Left hindlimb (tissue), 1 donor: ENCODE measurements around the gene RNF213.

Experiments
- DNase-seq: peaks from one replicate; pipeline ENCODE4 v3.0.0-alpha.2; 2018

RNF213 gene

GRCh38 chr17:80374732-80375585 lies 114.3 kb downstream of the RNF213 start:
- DNase-seq = no peak

DNA sequence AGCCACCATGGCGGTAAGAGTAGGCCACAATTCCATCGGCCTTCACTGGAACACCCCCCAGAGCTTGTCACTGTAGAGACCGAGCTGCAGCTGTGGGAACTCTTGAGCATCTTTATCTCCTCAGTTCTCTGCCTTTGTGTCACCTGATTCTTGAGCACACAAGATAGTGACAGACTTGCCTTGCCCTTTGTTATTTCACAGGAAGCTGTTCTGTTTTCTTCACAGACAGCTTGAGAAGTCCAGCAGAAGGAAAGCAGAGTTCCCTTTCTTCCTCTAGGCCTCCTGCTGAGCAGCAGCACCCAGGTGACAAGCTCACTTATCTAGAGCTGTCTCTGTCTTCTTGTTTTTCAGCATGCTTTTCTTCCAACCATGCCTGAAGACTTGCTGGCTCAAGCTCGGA lies 115.9 kb downstream of the RNF213 start:
- no peak for DNase-seq

- no peak for DNase-seq
These were observed 117.1 kb downstream of the RNF213 start for GRCh38 chr17:80377798-80378197.

GRCh38 chr17:80379348-80379747 lies 118.7 kb downstream of the RNF213 start:
- DNase-seq = no peak

- DNase-seq = no peak
These were observed 119.4 kb downstream of the RNF213 start for GRCh38 chr17:80380068-80380467.

- DNase-seq = no peak
These were observed 119.9 kb downstream of the RNF213 start for GRCh38 chr17:80380555-80381002.

- DNase-seq = no peak
These were observed 120.8 kb downstream of the RNF213 start for GRCh38 chr17:80381416-80381923.

DNA sequence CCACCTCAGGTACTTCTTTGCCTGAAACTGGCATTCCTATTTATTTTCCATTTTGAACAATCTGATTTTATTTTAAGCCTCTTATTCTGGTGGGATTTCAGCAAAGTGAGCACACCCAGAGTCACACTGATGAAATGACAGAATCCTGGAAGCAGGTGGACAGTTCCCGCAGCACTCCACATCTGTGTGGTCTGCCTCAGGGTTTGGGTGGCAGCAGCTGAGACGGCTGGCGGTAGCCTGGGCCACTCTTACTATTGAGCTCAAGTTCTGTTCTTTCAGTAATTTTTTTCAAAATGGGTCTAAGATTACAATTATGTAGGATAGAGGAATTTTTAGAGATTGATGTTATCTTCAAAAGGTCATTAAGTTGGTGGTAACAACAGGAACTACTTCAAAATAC lies 121.8 kb downstream of the RNF213 start:
- no peak for DNase-seq

- no peak for DNase-seq
These were observed 122.3 kb downstream of the RNF213 start for GRCh38 chr17:80382956-80383355.

DNA sequence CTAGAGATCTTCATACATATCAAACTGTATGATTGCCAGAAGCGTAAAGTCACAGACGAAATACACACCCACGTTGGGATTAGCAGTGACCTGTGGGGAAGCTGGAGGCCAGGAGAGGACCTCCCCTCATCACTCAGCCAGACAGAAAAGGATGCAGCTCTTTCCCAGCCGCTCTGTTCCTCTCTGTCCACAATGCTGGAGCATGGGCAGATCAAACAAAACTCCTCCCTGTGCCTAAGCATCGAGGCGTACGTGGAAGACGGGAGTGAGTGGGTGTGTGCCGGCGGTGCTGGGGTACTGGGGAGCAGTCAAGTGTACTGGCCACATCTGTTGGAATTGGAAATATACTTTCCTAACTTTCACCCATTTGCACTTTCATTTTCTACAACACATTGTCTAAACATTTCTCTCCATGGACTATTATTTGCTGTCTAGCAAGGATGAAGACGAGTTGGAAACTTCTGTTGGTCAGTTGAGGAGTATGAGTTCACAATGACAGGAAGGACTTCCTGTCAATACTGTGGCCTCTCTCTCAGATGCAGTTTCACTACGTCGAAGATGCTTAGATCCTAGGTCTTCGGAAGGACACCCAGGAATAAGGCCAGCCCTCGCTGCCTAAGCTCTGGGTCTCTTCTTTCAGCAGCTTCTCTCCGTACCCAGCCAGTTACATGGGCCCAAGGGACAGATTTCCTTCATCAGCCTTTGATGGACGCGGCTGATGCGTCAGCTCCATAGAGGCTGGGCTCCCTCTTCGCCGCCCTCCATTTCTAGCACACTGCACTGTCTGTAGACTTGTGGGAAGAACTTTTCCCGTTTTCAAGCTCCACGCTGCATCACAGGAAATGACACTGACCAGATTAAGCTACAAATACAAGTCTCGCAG lies 123.7 kb downstream of the RNF213 start:
- no peak for DNase-seq

- DNase-seq = no peak
These were observed 124.4 kb downstream of the RNF213 start for GRCh38 chr17:80385046-80385445.

GRCh38 chr17:80386341-80386740 lies 125.7 kb downstream of the RNF213 start:
- no peak for DNase-seq

GRCh38 chr17:80387071-80387470 lies 126.4 kb downstream of the RNF213 start:
- DNase-seq = no peak

DNA sequence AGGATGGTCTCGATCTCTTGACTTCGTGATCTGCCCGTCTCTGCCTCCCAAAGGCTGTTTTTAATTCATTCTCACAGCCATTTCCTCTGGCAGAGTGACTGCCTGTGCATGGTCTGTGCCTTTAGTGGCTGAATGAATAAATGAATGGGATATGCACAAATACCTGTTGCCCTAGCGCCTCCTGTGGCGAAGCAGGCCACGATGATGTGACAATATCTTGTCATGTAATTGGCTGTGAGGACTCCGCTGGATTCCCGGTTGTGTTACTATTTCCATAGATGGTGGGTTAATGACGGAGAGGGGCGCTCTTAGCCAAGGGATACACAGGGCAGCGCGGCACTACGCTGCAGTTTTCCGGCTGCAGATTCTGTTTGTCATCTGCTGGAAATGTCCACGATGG lies 127.5 kb downstream of the RNF213 start:
- no peak for DNase-seq

DNA sequence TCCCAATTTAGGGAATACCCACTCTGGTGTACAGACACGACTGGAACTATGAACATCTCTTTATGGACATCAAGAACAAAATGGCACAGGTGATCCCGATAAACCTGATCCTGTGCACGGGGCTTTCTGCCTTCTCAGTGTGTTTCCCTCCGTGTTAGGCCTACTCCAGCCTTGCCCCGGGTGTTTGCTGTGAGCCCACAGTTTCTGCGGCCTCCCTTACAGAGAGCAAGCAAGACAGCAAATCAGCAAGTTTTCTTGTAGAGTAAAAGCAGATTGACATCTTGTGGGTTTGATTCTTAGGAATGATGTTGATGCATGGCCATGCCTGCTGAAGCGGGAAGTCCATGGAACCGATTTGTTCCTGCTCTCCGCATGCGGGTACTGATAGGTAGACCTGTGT lies 127.9 kb downstream of the RNF213 start:
- no peak for DNase-seq

GRCh38 chr17:80389011-80389995 lies 128.7 kb downstream of the RNF213 start:
- no peak for DNase-seq

GRCh38 chr17:80393241-80393890 lies 132.7 kb downstream of the RNF213 start:
- DNase-seq = no peak

- DNase-seq = no peak
These were observed 133.3 kb downstream of the RNF213 start for GRCh38 chr17:80393961-80394360.

DNA sequence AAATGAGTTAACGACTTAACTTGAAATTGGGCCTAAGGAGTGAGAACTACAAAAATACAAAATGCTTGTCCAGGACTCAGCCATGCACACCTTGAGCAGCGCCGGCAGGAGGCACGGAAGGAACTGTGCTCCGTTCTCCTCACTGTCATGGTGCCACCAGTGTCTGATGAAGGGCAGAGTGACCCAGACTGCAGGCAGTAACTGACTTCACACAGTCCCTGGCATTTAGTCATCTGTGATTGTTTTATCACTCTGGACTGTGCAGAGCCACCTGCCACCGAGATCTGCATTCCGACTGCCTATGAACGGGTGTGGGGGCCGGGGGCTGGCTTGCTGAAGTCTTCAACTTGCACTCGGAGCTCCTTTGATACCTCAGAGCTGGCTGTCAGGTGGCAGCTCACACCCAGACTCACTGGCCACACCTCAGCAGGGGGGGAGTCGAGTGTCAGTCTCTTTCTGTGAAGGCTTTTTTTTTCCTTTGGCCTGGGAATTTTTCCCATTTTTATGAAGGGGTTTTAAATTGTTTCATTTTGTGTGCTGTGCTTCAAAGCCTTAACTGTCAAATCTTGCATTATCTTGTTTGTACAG lies 134.1 kb downstream of the RNF213 start:
- no peak for DNase-seq

- no peak for DNase-seq
These were observed 134.9 kb downstream of the RNF213 start for GRCh38 chr17:80395402-80396151.
